T-cell (primary cell): ENCODE results near the gene LMO7. TPM values are rescaled to one million over a fixed set of nuclear protein-coding genes. Genes with fewer than 3 reads are reported as not detected.

ENCODE experiments used
- ATAC-seq, 4 experiments: fragments of 200-7000 bp in 3 of 4; fragments of 150-1000 bp in 1 of 4; cut with Tn5 transposase; replicated peaks in 1 of 4; 1 replicate in 3 of 4; 2 replicates in 1 of 4; pipeline ENCODE4 v1.10.0; 2021; ENCODE audit warnings: moderate library complexity in 3 of 4, mild to moderate bottlenecking in 2 of 4, moderate number of reproducible peaks in 1 of 4
- CTCF ChIA-PET, 2 donors: fragments of 300-600 bp; sonication (Branson Sonifier 250); formaldehyde crosslinking; loops; one replicate each; lab custom pipeline; 2022; ENCODE audit warnings: antibody characterized with exemption in 2 of 2; lab: Charles Lee
- POLR2A ChIA-PET, 2 donors: fragments of 300-600 bp; sonication (Branson Sonifier 250); formaldehyde crosslinking; loops; one replicate each; lab custom pipeline; 2022; ENCODE audit warnings: antibody characterized with exemption in 2 of 2; lab: Charles Lee
- DNase-seq, 35 experiments: peaks; one replicate each; pipeline versions ENCODE4 v3.0.0 to v3.0.0-alpha.2; 2013 to 2023
- H3K27ac ChIP-seq: one replicate; pipeline ENCODE4 v1.5.1; 2013; ENCODE audit warnings: low read length
- H3K27me3 ChIP-seq, 2 experiments: replicated peaks in 1 of 2; 1 replicate in 1 of 2; 2 replicates in 1 of 2; pipeline versions ENCODE4 v1.6.1 to v1.7.0; 2013; ENCODE audit warnings: low read length in 1 of 2, mixed read lengths in 1 of 2; ENCODE audit not compliant: control insufficient read depth in 2 of 2, insufficient read depth in 2 of 2; ENCODE audit errors: extremely low read depth in 1 of 2
- H3K36me3 ChIP-seq, 2 donors: 1 replicate in 1 of 2; 2 replicates in 1 of 2; pipeline versions ENCODE4 v1.6.1 to v1.7.0; 2013; ENCODE audit warnings: low read length in 1 of 2; ENCODE audit not compliant: control insufficient read depth in 2 of 2, insufficient read depth in 1 of 2; ENCODE audit errors: extremely low read depth in 1 of 2
- H3K4me1 ChIP-seq, 2 experiments: 1 replicate in 1 of 2; 2 replicates in 1 of 2; pipeline versions ENCODE4 v1.6.1 to v1.7.0; 2013; ENCODE audit warnings: low read length in 2 of 2, mixed read lengths in 1 of 2; ENCODE audit not compliant: insufficient read depth in 2 of 2, control insufficient read depth in 1 of 2; ENCODE audit errors: extremely low read depth in 1 of 2
- H3K4me3 ChIP-seq, 2 donors: 1 replicate in 1 of 2; 2 replicates in 1 of 2; pipeline versions ENCODE4 v1.5.1 to v1.7.0; 2013; ENCODE audit warnings: mild to moderate bottlenecking in 2 of 2, low read length in 1 of 2, moderate library complexity in 1 of 2; ENCODE audit not compliant: control insufficient read depth in 1 of 2; ENCODE audit errors: extremely low read depth in 1 of 2
- H3K9me3 ChIP-seq: 2 replicates; pipeline ENCODE4 v1.7.0; 2013
- H3K27ac Mint-ChIP-seq, 2 donors: one replicate each; pipeline ENCODE4 v1.8.0; 2020 to 2021; ENCODE audit warnings: mild to moderate bottlenecking in 2 of 2, mixed read lengths in 2 of 2
- H3K27me3 Mint-ChIP-seq, 2 donors: one replicate each; pipeline ENCODE4 v1.8.0; 2021 to 2022; ENCODE audit warnings: mixed read lengths in 2 of 2
- H3K36me3 Mint-ChIP-seq: one replicate; pipeline ENCODE4 v1.8.0; 2021; ENCODE audit warnings: mixed read lengths
- H3K4me1 Mint-ChIP-seq, 3 donors: one replicate each; pipeline ENCODE4 v1.8.0; 2020 to 2022; ENCODE audit warnings: mixed read lengths in 3 of 3, mild to moderate bottlenecking in 1 of 3
- H3K4me3 Mint-ChIP-seq, 3 donors: one replicate each; pipeline ENCODE4 v1.8.0; 2020 to 2022; ENCODE audit warnings: mild to moderate bottlenecking in 3 of 3, mixed read lengths in 3 of 3, moderate library complexity in 3 of 3
- H3K9me3 Mint-ChIP-seq, 3 donors: one replicate each; pipeline ENCODE4 v1.8.0; 2020 to 2022; ENCODE audit warnings: mixed read lengths in 3 of 3
- WGBS: methylation state at CpG from one replicate; pipeline ENCODE4 v1.1.5; 2013; ENCODE audit warnings: missing lambda C conversion rate; ENCODE audit not compliant: insufficient coverage; 5-methylcytosine and 5-hydroxymethylcytosine counted together
- total RNA-seq, 35 experiments: library from RNA in 6 of 35; stranded (reverse) in 6 of 35; fragments of 120-200 nt in 1 of 35; gene quantifications; one replicate each; pipeline versions ENCODE4 v1.2.1 to v1.2.4 and lab custom pipeline; 2013 to 2026

Gene LMO7
- total RNA-seq, 5 donors from 2014 or later (not counting 1 experiment from before 2014, with no cell fraction given) = 22.6 to 46.8 (median 34.0) TPM

DNA sequence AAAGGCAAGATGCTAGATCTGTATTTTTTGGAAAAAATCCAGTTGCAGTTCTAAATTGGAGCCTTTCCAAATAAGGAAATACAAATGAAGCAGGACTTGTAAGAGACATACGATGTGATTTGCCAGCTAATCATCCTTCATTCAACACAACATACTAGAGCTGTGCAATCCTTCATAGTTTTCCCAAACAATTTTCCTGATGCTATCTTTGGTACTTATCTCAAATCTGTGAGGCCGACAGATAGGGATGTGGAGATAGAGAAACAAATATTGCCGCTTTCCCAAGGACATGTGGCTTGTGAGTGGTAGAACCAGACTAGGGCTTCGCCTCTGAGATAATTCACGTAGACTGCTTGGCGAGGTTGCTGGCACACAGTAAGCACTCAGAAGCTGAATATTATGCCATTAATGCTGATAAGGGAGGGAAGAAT is 176.6 kb downstream of the LMO7 start:
- ATAC-seq (no peak), DNase-seq (no peak)
- peaks cover 0 to 2% of the 10 kb centered on the region in 2 experiments for H3K4me1 ChIP-seq
- Mint-ChIP-seq H3K9me3 (no peaks in the 10 kb centered on the region), H3K27ac (no peak overlapping the region), H3K4me1 (no peaks in the 10 kb centered on the region), H3K36me3 (peaks cover 21% of the 10 kb centered on the region), H3K4me3 (no peak overlapping the region), H3K27me3 (no peaks in the 10 kb centered on the region)
- ChIA-PET POLR2A (no interaction called here), CTCF (interaction anchor here in 1 of 2 donors (0.6 kb wide), 1 partner anchor 140 kb away, joined by 9 read pairs; no protein-coding TSS in a partner anchor)
- WGBS = 100% methylated on average over 4 of the region's 6 CpGs
- H3K36me3 ChIP-seq = no peaks in the 10 kb centered on the region
- no peaks in the 10 kb centered on the region for H3K9me3 ChIP-seq
- H3K27me3 ChIP-seq = no peaks in the 10 kb centered on the region
- H3K27ac ChIP-seq = no peak overlapping the region
- H3K4me3 ChIP-seq = no peak overlapping the region

DNA sequence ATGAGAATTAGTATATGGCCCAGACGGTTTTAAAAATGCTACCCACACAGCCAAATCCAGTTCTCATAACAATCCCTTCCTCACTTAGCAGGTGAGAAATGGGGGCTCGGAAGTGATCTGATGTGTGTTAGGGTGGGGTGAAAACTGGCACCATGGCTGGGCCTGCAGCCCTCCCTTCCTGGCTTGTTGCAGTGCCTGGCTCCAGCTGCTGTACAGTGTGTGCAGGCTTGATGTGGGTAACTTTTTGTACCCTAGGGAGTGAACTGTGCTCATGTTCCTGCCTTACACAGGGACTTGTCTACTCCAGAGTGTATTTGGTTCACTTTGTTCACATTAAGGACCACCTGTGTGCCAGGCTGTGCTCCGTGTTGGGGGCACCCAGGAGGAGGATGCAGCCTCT is 177.2 kb downstream of the LMO7 start:
- H3K4me3 Mint-ChIP-seq = no peak overlapping the region
- WGBS = no CpG with 5 or more reads among the region's 3 CpGs
- no peak overlapping the region for H3K27ac ChIP-seq
- H3K27ac Mint-ChIP-seq = no peak overlapping the region
- no peak for DNase-seq
- H3K4me1 ChIP-seq = peaks cover 0 to 2% of the 10 kb centered on the region in 2 experiments
- ChIA-PET POLR2A (no interaction called here), CTCF (interaction anchor here in 1 of 2 donors (0.6 kb wide), 1 partner anchor 141 kb away, joined by 9 read pairs; no protein-coding TSS in a partner anchor)
- H3K4me1 Mint-ChIP-seq = no peaks in the 10 kb centered on the region
- no peak overlapping the region for H3K4me3 ChIP-seq
- no peaks in the 10 kb centered on the region for H3K27me3 ChIP-seq
- no peaks in the 10 kb centered on the region for H3K9me3 ChIP-seq
- H3K9me3 Mint-ChIP-seq = no peaks in the 10 kb centered on the region
- H3K36me3 Mint-ChIP-seq = peaks cover 18% of the 10 kb centered on the region
- no peaks in the 10 kb centered on the region for H3K27me3 Mint-ChIP-seq
- ATAC-seq = no peak
- peaks cover 0 to 2% of the 10 kb centered on the region in 2 donors for H3K36me3 ChIP-seq

DNA sequence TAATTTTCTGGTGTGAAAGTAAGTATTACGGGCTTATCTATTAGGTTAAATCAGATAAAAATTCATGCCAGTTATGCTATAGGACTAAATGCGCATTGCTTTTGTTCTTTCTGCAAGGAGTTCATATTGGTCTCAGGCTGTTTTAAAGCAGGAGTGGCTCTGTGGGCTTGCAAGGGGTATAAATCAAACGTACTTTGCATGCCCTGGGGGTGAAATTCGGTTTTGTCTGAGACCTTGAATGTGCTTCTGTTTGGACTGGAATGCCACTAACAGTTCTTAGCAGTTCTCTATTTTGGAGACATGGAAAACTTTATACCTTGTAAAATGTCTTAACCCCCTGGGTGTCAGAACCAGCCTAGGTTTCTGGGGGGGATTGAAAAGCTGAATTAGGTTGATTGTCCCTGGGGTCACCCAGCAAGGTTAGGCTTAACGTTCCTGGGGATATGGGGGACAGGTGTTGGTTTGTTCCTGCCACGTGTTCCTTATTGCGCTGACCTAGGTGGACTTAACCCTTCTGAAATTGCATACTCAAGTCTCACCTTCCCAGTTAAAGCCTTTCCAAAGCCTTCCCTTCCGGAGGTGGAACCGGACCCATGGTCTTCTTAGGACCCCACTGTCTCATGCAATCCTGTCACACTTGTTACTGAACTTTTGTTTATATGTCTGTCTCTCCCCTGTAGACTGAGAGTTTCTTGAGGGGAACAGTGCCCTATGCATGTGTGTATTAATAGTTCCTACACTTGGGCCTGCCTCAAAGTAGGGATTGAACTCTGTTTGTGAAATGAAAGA is 182.2 kb downstream of the LMO7 start:
- Histone ChIP-seq H3K27me3 (no peaks in the 10 kb centered on the region), H3K4me3 (no peak overlapping the region), H3K36me3 (peaks cover 0 to 8% of the 10 kb centered on the region in 2 donors), H3K27ac (no peak overlapping the region), H3K4me1 (no peaks in the 10 kb centered on the region), H3K9me3 (no peaks in the 10 kb centered on the region)
- WGBS = 82% methylated on average over 3 of the region's 9 CpGs
- Mint-ChIP-seq H3K27ac (no peak overlapping the region), H3K36me3 (peaks cover 22% of the 10 kb centered on the region), H3K9me3 (no peaks in the 10 kb centered on the region), H3K4me3 (no peak overlapping the region), H3K27me3 (no peaks in the 10 kb centered on the region), H3K4me1 (no peaks in the 10 kb centered on the region)
- ATAC-seq = no peak
- ChIA-PET POLR2A (no interaction called here), CTCF (no interaction called here)
- no peak for DNase-seq

- Histone ChIP-seq H3K36me3 (peaks cover 0 to 9% of the 10 kb centered on the region in 2 donors), H3K4me3 (no peak overlapping the region), H3K27me3 (no peaks in the 10 kb centered on the region), H3K27ac (no peak overlapping the region), H3K4me1 (no peaks in the 10 kb centered on the region), H3K9me3 (no peaks in the 10 kb centered on the region)
- ATAC-seq = no peak
- Mint-ChIP-seq H3K36me3 (peaks cover 27% of the 10 kb centered on the region), H3K4me1 (no peaks in the 10 kb centered on the region), H3K27me3 (no peaks in the 10 kb centered on the region), H3K9me3 (no peaks in the 10 kb centered on the region), H3K4me3 (no peak overlapping the region), H3K27ac (no peak overlapping the region)
- WGBS = no CpG with 5 or more reads among the region's 5 CpGs
- CTCF ChIA-PET = no interaction called here
- no peak for DNase-seq
- POLR2A ChIA-PET = no interaction called here
Observed at GRCh38 chr13:75818968-75819225, 182.8 kb downstream of the LMO7 start.

GRCh38 chr13:75825161-75825560 is 189.0 kb downstream of the LMO7 start:
- H3K27ac Mint-ChIP-seq = no peak overlapping the region
- no peak overlapping the region for H3K4me3 ChIP-seq
- peaks cover 57% of the 10 kb centered on the region for H3K36me3 Mint-ChIP-seq
- H3K27me3 Mint-ChIP-seq = no peaks in the 10 kb centered on the region
- H3K9me3 Mint-ChIP-seq = no peaks in the 10 kb centered on the region
- no peak overlapping the region for H3K4me3 Mint-ChIP-seq
- peaks cover 0 to 11% of the 10 kb centered on the region in 2 donors for H3K36me3 ChIP-seq
- ChIA-PET CTCF (no interaction called here), POLR2A (no interaction called here)
- H3K9me3 ChIP-seq = no peaks in the 10 kb centered on the region
- H3K4me1 ChIP-seq = no peaks in the 10 kb centered on the region
- DNase-seq (no peak), ATAC-seq (no peak)
- H3K4me1 Mint-ChIP-seq = no peaks in the 10 kb centered on the region
- WGBS = no CpG with 5 or more reads among the region's 4 CpGs
- no peaks in the 10 kb centered on the region for H3K27me3 ChIP-seq
- H3K27ac ChIP-seq = no peak overlapping the region

GRCh38 chr13:75825594-75825993 is 189.5 kb downstream of the LMO7 start:
- H3K4me3 Mint-ChIP-seq = no peak overlapping the region
- Histone ChIP-seq H3K4me3 (no peak overlapping the region), H3K4me1 (no peaks in the 10 kb centered on the region), H3K27me3 (no peaks in the 10 kb centered on the region), H3K27ac (no peak overlapping the region), H3K36me3 (peaks cover 0 to 11% of the 10 kb centered on the region in 2 donors), H3K9me3 (no peaks in the 10 kb centered on the region)
- WGBS = 100% methylated on average over 1 of the region's 2 CpGs
- H3K9me3 Mint-ChIP-seq = peaks cover 0 to under 1% (median 0%) of the 10 kb centered on the region in 3 donors
- H3K27ac Mint-ChIP-seq = no peak overlapping the region
- ATAC-seq (no peak), DNase-seq (no peak)
- no peaks in the 10 kb centered on the region for H3K27me3 Mint-ChIP-seq
- peaks cover 58% of the 10 kb centered on the region for H3K36me3 Mint-ChIP-seq
- ChIA-PET CTCF (no interaction called here), POLR2A (no interaction called here)
- no peaks in the 10 kb centered on the region for H3K4me1 Mint-ChIP-seq
